HS-27A (cell line): ENCODE measurements around the gene ECSIT.
A peak's percentile ranks its signal among the peaks of the same experiment; 100 is the strongest.
"Not testable (repeated sequence)": the region's sequence is repeated elsewhere in the genome, so short reads cannot be mapped to it uniquely, and the experiment has no call there.

Experiments used
- DNase-seq: peaks from one replicate; pipeline ENCODE4 v3.0.0-alpha.2; 2012; ENCODE audit warnings: low read depth, missing footprints

The ECSIT gene, protein sequence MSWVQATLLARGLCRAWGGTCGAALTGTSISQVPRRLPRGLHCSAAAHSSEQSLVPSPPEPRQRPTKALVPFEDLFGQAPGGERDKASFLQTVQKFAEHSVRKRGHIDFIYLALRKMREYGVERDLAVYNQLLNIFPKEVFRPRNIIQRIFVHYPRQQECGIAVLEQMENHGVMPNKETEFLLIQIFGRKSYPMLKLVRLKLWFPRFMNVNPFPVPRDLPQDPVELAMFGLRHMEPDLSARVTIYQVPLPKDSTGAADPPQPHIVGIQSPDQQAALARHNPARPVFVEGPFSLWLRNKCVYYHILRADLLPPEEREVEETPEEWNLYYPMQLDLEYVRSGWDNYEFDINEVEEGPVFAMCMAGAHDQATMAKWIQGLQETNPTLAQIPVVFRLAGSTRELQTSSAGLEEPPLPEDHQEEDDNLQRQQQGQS

DNA sequence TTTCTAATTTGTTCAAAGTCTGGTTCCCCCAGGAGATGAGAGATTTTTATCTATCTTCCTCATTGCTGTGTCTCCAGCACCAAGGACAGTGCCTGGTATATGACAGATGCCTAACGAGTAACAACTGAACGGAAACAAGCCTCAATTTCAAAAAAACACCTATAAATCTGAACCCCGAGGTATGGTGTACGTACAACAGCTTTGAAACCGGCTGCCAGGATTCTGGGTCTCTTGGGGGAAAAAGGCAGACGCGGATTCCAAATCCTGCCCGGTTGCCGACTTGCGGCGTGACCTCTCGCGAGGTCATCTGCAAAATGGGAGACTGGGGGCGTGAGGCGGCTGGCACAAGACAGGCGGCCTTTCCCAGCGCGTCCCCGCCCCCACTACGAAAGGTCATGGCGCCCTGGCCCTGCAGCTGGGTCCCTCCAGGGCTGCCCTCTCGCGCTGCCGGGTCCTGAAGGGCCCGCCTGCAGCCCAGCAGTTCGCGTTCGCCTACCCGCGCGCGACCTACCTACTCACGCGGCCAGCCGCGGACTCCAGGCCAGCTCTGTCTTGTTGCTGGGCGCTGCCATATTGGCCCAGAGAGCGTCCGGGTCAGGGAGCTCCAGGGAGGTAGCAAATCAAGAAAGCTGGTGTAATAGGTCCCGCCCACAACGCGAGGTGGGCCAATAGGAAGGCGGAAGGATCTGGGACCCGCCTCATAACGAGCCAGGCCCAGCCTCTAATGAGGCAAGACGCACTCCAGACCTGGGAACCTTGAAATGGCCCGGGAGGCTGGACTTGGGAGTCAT is at the start of gene ECSIT:
ECSIT (minus strand) TSS at position 584 of the 791 bp plus-strand sequence. CDS start 9,964 bp downstream, outside the sequence.
- peak; percentile 98 for DNase-seq

DNA sequence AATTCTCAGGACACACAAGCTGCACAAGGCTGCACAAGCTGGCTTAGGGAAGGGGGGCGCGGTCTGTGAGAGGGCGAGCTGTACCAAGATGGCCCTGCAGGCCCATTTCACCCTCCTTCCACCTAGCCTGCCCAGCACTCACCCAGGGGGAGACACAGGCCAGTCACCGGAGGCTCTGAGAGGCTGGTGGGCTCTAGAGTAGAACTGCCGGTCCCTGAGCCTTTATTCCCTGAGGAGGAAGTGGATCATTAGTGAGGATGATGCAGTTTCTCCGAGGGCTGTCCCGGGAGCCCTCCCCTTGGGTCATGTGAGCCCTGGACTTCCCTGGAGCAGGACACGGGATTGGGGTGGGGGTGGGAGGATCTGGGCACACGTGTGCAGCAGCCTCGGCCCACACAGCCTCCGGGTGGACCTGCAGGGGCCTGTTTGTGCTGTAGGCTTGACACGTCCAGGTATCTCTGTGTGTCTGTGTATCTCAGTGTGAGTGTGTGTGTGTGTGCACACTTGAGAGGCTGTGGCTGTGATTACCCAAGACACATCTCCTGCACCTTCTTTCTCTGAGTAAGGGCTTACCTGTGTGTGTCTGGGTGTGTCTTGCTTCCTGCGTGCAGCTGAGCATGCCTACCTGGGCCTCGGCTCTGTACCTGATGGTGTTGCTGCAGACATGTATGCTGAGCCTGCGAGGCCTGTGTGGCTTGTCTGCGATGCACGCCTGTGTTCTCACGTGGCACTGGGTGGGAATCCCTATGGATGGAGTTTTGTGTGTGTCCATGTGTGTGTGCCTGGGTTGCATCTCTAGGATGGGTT is 48.7 kb upstream of the ECSIT start, which contains the start of gene ACP5:
ACP5 (minus strand) TSS at position 195 of the 807 bp plus-strand sequence. CDS start 328 bp downstream, outside the sequence.
- DNase-seq: no peak

DNA sequence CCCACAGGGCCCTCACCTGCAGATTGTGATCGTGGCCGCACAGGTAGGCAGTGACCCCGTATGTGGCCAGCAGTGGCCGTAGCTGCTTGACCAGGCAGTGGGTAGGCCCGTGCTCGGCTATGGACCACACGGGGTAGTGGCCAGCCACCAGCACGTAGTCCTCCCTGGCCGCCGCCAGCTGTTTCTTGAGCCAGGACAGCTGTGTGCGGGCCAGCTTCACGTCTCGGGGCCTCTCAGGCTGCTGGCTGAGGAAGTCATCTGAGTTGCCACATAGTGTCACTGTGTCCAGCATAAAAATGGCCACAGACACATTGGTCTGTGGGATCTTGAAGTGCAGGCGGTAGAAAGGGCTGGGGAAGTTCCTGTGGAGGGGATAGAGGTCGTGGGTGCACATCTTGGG is 47.3 kb upstream of the ECSIT start:
- DNase-seq: no peak

DNA sequence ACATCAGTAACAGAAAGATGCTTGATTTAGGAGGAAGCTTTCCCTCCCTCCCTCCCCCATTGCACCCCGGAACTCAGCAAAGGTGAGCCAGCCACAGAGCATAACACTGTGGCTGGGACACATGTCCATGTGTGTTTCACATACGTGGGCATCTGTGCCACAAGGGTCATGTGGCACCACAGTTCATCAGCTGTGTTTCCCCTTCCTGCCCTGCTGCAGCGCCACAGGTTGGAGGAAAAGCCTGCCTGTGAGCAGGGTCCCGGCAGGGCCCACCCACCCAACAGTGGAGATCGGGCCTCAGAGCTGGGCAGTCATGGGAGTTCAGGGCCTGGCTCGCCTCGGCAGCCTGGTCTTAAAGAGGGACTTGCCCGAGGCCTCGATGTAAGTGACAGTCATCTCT is 45.8 kb upstream of the ECSIT start:
- no peak for DNase-seq

DNA sequence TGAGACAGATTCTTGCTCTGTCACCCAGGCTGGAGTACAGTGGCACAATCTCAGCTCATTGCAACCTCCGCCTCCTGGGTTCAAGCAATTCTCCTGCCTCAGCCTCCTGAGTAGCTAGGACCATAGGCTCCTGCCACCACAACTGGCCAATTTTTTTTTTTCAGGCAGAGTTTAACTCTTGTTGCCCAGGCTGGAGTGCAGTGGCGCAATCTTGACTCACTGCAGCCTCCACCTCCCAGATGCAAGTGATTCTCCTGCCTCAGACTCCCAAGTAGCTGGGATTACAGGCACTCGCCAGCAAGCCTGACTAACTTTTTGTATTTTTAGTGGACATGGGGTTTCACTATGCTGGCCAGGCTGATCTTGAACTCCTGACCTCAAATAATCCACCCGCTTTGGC is 44.8 kb upstream of the ECSIT start:
- DNase-seq: not testable (repeated sequence)

DNA sequence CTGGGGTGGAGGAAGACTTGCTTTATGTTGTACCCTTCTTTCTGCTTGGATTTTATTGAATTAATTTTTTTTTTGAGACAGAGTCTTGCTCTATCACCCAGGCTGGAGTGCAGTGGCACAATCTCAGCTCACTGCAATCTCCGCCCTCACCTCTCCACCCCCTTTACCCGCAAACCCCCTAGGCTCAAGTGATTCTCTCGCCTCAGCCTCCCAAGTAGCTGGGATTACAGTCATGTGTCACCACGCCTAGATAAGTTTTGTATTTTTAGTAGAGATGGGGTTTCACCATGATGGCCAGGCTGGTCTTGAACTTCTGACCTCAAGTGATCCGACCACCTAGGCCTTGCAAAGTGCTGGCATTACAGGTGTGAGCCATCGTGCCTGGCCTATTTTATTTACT is 44.4 kb upstream of the ECSIT start:
- DNase-seq: not testable (repeated sequence)

DNA sequence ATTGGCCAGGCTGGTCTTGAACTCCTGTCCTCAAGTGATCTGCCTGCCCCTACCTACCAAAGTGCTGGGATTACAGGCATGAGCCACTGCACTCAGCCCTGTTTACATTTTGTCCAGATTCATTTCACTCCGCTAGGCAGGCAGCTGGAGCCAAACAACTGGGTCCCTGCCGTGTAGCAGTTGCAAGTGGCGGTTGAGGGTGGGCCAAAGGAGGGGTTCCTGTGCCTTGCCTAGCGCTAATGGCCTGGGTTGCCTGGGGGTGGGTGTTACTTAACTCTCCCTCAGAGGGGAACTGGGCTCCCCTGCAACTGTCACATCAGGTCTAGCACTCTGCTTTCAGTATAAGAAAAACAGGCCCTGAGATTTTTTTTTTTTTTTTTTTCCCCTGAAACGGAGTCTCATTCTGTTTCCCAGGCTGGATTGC is 41.1 kb upstream of the ECSIT start:
- no peak for DNase-seq

DNA sequence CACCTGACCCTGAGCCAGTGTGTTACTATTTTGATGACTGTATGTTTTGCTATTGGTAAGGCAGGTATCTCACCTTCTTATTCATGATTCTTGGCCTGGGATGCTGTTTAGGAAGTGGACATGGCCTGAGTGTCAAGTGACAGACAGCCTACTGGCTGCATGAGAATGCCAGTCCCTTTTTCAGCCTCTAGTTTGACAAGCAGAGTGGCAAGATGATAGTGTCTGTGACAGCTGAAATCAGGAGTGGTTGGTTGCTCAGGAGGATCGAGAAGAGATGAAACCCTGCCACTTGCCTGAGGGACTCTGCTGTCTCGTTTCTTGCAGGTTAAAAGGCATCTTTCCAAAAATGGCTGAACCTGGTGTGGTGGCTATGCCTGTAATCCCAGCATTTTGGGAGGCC is 37.2 kb upstream of the ECSIT start:
- no peak for DNase-seq

DNA sequence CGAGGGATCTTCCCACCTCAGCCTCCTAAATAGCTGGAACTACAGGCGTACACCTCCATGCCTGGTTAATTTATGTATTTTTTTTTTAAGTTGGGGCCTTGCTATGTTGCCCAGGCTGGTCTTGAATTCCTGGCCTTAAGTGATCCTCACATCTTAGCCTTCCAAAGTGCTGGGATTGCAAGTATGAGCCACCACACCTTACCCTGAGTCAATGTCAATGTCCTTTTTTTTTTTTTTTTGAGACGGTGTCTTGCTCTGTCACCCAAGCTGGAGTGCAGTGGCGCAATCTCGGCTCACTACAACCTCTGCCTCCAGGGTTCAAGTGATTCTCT is 36.7 kb upstream of the ECSIT start:
- DNase-seq: not testable (repeated sequence)

DNA sequence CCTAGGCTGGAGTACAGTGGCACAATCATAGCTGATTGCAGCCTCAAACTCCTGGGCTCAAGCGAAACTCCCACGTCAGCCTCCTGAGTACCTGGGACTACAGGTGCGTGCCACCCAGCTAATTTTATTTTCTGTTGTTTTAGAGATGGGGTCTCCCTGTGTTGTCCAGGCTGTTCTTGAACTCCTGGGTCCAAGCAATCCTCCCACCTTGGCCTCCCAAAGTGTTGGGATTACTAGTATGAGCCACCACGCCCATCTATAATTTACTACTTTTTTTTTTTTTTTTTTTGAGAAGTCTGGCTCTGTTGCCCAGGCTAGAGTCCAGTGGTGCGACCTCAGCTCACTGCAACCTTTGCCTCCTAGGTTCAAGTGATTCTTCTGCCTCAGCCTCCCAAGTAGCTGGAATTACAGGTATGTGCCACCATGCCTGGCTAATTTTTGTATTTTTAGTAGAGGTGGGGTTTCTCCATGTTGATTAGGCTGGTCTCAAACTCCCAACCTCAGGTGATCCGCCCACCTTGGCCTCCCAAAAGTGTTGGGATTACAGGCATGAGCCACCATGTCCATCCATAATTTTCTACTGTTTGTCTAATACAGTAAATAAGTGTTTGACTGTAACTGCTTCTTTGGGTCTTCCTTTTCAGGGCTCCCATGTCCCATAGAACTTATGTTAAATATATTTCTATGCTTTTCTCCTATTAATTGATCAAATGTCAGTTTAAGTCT is 35.3 kb upstream of the ECSIT start:
- DNase-seq: not testable (repeated sequence)

DNA sequence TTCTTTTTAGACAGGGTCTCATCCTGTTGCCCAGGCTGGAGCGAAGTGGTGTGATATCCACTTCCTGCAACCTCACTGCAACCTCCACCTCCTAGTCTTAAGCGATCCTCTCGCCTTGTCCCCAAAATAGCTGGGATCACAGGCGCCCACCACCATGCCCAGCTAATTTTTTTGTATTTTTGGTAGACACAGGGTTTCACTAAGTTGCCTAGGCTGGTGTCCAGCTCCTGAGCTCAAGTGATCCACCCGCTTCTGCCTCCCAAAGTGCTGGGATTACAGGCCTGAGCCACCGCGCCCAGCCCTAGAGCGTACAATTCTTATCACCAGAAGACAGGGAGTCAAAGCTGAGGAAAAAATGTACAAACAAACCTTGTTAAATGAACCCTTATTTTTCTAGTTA is 34.6 kb upstream of the ECSIT start:
- no peak for DNase-seq

DNA sequence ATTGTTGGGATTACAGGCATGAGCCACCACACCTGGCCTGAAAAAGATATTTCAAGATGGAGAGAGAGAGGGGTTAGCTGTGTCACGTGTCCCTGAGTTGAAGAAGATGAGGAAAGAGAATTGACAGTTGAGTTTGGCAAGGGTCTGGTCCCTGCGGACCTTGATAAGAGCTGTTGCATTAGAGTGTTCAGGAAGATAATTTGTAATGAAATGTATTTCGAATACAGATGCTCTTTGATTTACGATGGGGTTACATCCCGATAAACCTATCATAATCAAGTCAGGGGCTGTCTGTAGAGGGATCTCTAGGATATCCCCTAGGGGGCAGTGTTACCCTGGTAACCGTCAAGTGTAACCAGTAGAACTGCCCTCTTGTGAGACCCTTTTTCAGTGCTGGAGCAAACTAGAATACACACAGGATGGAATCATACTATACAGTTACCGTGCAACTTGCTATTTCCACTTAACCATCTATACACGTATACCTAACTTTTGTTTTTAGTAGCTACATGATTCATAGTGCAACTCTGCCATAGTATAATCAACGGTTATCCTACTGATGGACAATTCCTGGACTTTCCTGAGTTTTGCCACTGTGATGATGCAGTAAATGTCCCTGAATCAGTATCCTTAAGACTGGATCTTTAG is 31.6 kb upstream of the ECSIT start:
- peak; percentile 36 for DNase-seq

DNA sequence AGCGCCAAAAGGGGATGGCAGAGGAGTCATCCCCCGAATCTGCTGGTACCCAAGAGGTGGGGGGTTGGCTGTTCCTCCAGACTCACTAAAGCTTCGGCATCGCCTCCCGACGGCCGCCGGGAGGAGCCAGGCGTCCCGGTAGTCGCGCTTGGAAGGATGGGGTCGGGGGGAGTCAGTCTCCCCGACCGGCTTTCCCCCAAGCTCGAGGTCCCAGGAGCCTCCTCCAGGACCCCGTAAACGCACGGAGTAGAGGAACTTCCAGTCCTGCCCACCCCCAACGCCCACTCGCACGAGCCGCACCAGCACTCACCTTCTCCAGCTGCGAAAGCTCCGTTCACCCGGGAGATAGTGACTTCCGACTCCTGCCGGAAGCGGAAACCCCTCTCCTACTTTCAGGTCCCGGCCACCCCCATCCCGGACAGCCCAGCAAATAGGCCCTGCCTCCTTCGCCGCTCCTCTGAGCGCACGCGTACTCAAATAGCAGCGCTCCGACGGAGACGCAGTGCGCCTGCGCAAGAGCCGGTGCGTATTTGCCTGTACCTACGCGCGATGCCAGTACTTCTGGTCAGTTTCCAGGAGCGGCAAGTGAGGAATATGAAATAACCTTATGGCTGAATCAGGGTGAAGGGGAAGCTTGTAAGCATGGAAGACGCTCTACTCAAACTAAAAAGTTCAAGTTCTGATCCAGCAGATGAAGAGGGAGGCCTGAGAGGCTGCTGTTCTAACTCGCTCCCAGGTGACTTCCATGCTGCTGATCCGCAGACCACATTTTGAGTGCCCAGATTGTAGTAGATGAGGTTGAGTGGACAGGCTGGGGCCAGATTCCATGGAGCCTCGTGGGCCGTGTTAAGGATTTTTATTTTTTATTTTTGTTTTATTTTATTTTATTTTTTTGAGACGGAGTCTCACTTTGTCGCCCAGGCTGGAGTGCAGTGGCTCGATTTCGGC is 30.2 kb upstream of the ECSIT start, which contains the start of gene ELOF1:
ELOF1 (minus strand) TSS at position 350 of the 948 bp plus-strand sequence. CDS start 4,883 bp downstream, outside the sequence.
- DNase-seq: peak; percentile 93

DNA sequence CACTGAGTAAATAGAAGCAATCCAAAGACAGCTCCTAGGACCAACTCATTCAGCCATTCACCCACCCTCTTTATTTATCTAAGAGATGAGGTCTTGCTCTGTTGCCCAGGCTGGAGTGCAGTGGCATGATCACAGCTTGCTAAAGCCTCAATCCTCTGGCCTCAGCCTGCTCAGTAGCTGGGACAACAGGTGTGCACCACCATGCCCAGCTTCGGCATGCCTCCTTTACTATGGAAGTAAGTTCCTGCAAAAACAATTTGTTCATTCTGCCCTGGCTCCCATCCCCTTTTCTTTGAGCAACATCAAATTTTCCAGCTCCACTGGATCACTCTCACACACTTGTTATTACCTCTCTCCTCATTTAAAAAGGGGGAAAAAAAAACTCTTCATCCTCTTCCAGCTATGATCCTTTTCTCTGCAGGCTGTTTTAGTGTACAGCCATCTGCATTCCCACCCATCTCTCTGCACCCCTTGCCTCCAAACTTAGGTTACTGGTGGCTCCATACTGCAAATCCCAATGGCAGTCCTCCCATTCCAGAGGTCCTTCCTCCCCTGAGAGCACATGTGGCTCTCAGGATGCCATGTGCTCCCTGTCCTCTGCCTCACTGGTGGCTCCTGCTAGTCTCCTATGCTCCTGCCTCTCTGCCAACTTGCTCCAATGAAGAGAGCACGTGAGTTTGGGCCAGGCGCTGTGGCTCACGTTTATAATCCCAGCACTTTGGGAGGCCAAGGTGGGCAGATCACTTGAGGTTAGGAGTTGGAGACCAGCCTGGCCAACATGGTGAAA is 27.9 kb upstream of the ECSIT start:
- no peak for DNase-seq

DNA sequence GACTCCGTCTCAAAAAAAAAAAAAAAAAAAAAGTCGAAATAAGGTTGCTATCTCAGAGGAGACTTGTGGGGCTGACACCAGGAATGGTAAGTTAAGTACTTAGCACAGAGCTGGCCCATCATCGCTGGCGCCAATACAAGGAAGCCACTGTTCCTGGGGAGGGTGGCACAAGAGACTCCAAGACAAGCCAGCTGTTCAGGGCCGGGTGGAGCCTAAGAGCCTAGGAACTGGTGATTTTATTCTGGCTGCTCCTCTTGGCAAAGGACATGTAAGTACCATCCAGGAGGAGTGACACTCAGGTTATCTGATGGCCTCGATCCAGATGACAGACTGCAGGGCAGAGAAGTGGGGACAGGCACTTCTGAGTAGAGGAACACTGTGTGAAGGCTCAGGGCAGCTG is 26.3 kb upstream of the ECSIT start:
- no peak for DNase-seq

DNA sequence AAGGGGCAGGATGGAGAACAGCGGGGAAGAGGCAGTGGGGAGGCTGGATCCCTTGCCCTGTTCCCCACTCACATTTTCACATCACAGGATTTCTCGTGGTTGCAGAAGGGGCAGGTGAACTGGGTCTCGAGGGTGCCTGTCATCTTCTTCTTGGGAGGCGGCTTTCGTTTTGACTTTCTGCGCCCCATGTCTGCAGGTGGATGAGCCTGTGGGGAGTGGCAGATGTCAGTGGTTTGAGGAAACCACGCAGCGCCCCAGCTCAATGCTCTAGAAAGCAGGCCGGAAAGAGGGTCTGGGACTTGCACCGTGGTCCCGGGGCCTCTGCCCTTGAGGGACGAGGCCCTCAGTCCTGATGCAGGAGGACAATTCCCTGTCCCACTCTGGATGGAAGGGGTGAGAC is 25.2 kb upstream of the ECSIT start:
- DNase-seq: no peak

DNA sequence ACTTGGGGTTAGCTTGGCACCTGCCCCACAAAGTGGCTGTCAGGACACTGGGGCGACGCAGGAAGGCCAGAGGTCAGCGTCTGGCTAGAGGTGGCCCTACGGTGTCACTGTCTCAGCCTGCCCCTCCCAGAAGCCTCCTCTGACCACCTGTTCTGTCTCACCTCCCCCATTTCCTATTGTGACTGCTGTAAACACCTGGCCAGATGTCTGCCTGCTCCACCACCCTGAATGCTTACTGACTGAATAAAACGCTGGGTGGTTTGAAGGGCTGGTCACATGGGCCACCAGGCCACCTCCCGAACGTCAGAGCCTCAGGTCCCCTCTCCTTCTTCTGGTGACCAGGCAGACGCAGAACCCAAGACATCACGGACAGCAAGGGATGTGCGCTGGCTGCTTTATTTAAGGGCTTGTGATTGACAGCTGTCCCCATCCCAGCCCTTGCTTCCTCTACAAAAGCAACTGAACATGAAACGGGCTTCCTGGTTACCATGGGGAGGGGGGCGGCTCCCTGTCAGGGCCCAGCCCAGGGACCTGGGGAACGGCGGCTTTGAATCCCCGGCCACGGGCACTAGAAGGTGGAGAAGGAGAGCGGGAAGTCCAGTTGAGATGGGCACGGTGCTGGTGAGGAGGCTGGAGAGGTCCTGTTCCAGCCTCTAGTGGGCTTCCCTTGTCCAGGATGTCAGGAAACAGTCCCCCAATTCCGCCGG is 23.9 kb upstream of the ECSIT start:
- DNase-seq: no peak

DNA sequence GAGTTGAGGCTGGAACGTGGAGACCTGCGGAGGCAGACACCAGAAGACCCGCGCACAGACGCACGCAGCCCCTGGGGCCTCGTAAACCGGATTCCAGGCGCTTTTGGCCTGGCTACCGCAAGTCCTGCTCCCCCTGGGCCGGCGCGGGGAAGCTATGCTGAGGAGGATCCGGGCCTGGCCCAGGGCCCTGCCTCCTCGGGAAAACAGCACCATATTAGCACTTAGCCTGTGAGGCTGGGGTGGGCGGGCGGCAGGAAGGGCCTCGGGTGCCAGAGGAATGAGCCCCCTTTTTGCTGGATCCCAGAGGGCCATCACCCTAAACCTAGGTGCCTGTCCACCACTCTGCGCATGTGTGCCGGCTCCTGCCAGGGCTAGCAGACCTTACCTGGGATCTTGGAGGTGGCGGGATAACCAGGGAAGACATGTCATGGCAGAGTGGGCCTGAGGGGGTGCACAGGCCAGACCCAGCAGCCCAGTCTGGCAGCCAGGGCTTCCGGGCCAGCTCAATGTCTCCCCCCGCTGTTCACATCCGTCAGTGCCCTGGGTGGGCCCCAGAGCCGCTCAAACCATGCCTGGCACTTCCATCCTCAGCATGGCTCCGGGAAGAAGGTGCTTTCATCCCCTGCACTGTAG is 22.8 kb upstream of the ECSIT start:
- no peak for DNase-seq
